GM20000 (cell line): ENCODE data around the gene TBC1D5.
"Not testable (repeated sequence)": the region's sequence is repeated elsewhere in the genome, so short reads cannot be mapped to it uniquely, and the experiment has no call there.

ENCODE experiments used
- DNase-seq: peaks from one replicate; pipeline ENCODE4 v3.0.0; 2012; ENCODE audit warnings: low spot score
- TF ChIP-seq, protein P1 (sequence below): IDR thresholded peaks from 2 replicates; pipeline ENCODE4 v1.5.1; 2012; ENCODE audit warnings: mild to moderate bottlenecking, control low read depth; ENCODE audit errors: extremely low read depth, missing control alignments

The TBC1D5 gene

DNA sequence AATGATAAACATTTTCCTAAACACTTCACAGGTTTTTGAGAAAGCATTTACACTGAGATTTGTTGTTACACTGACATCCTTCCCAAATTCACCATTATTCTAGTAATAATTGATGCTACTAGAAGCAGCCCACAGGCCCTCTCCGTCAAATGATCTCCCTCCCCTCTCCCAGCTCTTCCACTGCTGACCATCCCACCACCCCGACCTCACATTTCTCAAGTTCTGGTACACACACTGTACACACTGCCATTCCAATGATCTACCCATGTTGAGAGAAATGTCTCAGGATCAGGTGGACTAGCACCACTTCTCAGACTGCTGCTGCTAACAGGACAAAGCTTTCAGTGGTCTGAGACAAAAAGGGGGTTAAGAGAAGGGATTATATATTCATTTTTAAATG is 3.5 kb downstream of the TBC1D5 start:
- DNase-seq: no peak
- TF ChIP-seq, protein P1, sequence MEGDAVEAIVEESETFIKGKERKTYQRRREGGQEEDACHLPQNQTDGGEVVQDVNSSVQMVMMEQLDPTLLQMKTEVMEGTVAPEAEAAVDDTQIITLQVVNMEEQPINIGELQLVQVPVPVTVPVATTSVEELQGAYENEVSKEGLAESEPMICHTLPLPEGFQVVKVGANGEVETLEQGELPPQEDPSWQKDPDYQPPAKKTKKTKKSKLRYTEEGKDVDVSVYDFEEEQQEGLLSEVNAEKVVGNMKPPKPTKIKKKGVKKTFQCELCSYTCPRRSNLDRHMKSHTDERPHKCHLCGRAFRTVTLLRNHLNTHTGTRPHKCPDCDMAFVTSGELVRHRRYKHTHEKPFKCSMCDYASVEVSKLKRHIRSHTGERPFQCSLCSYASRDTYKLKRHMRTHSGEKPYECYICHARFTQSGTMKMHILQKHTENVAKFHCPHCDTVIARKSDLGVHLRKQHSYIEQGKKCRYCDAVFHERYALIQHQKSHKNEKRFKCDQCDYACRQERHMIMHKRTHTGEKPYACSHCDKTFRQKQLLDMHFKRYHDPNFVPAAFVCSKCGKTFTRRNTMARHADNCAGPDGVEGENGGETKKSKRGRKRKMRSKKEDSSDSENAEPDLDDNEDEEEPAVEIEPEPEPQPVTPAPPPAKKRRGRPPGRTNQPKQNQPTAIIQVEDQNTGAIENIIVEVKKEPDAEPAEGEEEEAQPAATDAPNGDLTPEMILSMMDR: no peak

DNA sequence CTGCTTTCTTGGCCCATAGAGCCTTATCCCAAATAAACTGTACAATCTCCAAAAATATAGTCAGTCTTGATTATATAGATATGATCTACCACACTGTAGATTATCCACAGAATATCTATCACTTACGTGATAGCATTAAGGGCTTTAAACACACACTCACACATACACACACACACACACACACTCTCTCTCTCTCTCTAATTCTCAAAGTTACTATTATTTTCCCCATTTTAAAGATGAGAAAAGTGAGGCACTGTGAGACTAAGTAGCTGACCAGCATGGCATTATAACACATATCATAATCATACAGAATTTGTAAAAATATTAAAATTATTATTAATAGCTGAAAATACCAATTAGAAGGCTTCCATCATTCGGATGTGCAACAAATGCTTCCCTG is 4.2 kb downstream of the TBC1D5 start:
- no peak for DNase-seq
- TF ChIP-seq, protein P1: no peak

DNA sequence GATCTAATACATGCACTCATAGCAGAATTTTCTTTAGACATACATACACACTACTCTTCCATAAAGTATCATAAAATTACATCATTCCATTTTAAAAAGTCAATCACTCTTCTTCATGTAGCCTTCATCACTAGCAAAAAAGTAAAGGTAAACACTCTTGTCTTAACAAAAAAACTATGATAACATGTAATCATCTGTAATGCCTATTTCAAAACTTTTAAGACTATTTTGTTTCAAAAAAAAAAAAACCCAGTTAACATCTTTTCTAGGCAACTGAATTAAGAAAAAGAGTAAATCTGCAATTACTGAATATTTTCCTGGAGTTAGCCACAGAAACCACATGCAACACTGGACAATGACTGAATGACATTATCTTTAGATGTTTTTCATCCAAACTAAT is 4.8 kb downstream of the TBC1D5 start:
- TF ChIP-seq, protein P1: no peak
- no peak for DNase-seq

DNA sequence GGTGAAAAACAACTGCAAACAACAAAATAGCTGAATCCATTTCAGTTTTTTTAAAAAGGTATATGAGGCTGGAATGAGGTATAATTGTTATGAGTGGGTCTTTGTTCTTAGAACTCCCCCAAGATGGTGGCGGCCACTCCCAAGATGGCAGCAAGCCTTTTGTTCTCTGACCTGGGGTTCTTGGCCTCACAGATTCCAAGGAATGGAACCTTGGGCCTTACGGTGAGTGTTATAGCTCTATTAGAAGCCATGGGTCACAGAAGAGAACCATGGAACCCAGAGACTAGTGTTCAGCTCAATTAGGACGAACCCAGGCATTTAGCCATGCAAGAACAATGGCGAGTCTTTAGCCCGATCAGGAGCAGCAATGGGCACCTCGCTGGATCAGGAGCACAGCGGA is 7.1 kb downstream of the TBC1D5 start:
- not testable (repeated sequence) for DNase-seq

DNA sequence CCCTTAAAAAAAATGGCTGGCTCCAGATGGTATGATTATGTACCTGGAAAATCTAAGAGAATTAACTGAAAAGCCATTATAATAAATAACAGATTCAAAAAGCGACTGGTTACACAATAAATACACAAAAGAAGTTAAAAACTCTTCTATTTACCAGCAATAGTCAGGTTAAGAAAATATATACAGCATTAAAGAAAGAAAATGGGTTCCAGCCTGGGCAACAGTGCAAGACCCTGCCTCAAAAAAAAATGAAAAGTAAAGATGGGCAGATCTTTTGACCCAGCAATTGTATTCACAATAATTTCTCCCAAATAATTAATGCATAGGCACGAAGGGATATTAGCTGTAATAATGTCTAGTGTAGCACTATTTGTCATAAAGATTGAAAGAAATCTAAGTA is 8.7 kb downstream of the TBC1D5 start:
- TF ChIP-seq, protein P1: no peak
- DNase-seq: no peak

DNA sequence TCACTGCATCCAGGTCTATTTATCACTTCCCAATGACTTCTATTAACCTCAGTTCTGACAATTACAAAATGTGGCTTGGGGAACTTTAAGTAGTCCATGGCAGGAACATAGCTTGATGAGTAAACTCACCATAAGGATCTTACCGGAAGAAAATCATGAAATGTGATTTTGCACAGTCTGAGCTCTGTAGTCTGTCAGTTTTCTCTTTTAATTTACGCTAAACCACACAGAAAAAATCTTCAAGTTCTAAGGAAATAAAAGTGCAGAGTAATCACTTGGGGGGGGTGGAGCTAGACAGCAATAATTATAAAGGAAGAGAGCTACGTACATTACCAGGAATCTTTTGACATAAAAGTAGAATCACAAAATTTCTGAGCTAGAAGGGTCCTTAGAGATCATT is 9.2 kb downstream of the TBC1D5 start:
- TF ChIP-seq, protein P1: no peak
- no peak for DNase-seq

DNA sequence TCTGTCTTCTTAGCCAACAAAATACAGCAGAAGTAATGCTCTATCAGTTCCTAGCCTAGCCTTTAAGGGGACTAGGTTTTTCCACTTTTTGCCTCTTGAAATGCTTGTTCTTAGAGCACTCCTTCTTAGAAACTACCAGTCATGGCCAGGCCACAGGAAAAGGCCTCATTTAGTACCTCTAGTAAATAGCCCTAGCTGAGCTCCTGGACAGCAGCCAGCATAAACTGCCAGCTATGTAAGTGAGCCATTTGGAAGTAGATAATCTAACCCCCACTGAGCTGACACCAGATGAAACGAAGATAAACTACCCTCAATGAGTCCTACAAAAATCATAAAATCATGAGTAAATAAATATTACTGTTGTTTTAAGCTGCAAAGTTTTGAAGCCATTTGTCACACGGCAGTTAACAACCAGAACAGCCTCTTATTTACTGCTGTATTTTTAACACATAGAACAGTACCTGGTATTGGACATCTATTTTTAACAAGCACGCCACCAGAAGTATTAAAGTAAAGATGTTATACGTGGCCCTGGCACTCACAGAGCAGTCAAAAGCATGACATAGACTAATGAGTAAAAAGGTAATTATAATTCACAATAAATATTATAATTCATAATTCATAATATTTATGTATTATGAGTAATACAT is 12.0 kb downstream of the TBC1D5 start:
- DNase-seq: no peak
- TF ChIP-seq, protein P1: no peak

DNA sequence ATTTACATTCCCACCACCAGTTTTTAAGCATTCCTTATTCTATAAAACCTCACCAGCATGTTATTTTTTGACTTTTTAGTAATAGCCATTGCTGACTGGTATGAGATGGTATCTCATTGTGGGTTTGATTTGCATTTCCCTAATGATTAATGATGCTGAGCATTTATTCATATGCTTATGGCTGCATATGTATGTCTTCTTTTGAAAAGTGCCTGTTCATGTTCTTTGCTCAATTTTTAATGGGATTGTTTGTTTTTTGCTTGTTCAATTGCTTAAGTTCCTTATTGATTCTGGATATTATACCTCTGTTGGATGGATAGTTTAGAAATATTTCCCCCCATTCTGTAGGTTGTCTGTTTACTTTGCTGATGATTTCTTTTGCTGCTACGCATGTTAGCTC is 16.1 kb downstream of the TBC1D5 start:
- TF ChIP-seq, protein P1: no peak
- no peak for DNase-seq

DNA sequence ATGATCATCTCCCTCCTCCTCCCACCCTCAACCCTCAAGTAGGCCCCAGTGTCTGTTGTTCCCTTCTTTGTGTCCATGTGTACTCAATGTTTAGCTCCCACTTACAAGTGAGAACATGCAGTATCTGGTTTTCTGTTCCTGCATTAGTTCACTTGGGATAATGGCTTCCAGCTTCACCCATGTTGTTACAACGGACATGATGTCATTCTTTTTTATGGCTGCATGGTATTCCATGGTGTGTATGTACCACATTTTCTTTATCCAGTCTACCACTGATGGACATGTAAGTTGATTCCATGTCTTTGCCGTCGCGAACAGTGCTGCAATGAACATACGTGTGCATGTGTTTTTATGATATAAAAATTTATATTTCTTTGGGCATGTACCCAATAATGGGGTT is 16.6 kb downstream of the TBC1D5 start:
- DNase-seq: not testable (repeated sequence)
